H1 (cell line): ENCODE data around the gene GTF2F1. TPM values are rescaled to one million over a fixed set of nuclear protein-coding genes. Genes with fewer than 3 reads are reported as not detected.

ENCODE experiments used
- CTCF ChIA-PET: fragments of 300-600 bp; sonication (Branson Sonifier 250); formaldehyde crosslinking; loops from one replicate; lab custom pipeline; 2021; ENCODE audit not compliant: partially characterized antibody; lab: Charles Lee
- POLR2A ChIA-PET: fragments of 300-600 bp; sonication (Branson Sonifier 250); formaldehyde crosslinking; loops from one replicate; lab custom pipeline; 2021; ENCODE audit warnings: inconsistent platforms; ENCODE audit not compliant: partially characterized antibody; lab: Charles Lee
- DNase-seq, 2 experiments: peaks; one replicate each; pipeline versions ENCODE4 v3.0.0 to v3.0.0-alpha.2; 2010 to 2022; ENCODE audit warnings: low spot score in 2 of 2, low read depth in 1 of 2, mixed read lengths in 1 of 2
- FAIRE-seq: peaks from 2 replicates; lab custom pipeline; 2011; peaks lifted over from hg19 to GRCh38; lab: Jason Lieb, UNC
- H2AFZ ChIP-seq: 2 replicates; pipeline ENCODE4 v1.8.1; 2012; ENCODE audit warnings: low read length, inconsistent platforms
- H2AK5ac ChIP-seq: 2 replicates; pipeline ENCODE4 v1.6.1; 2013; ENCODE audit warnings: low read depth, low read length
- H2BK120ac ChIP-seq: replicated peaks from 2 replicates; pipeline ENCODE3; 2013; ENCODE audit warnings: low read depth, low read length, inconsistent platforms
- H2BK12ac ChIP-seq: 2 replicates; pipeline ENCODE4 v1.6.1; 2013; ENCODE audit warnings: low read depth, low read length
- H2BK15ac ChIP-seq: 2 replicates; pipeline ENCODE4 v1.6.1; 2013; ENCODE audit warnings: low read length
- H2BK20ac ChIP-seq: 2 replicates; pipeline ENCODE4 v1.6.1; 2013; ENCODE audit warnings: low read length
- H2BK5ac ChIP-seq: 2 replicates; pipeline ENCODE4 v1.6.1; 2013; ENCODE audit warnings: low read depth, low read length
- H3K14ac ChIP-seq: 2 replicates; pipeline ENCODE4 v1.6.1; 2013; ENCODE audit warnings: inconsistent platforms; ENCODE audit not compliant: insufficient read length
- H3K18ac ChIP-seq: 2 replicates; pipeline ENCODE4 v1.6.1; 2013; ENCODE audit warnings: low read length; ENCODE audit errors: extremely low read depth
- H3K23ac ChIP-seq: 2 replicates; pipeline ENCODE4 v1.6.1; 2013; ENCODE audit warnings: inconsistent platforms; ENCODE audit not compliant: insufficient read length
- H3K23me2 ChIP-seq: 2 replicates; pipeline ENCODE4 v1.6.1; 2013; ENCODE audit warnings: low read depth, low read length
- H3K27ac ChIP-seq: 2 replicates; pipeline ENCODE4 v1.6.1; 2011; ENCODE audit warnings: low read depth, low read length, inconsistent platforms
- H3K27me3 ChIP-seq, 4 experiments: replicated peaks in 1 of 4; 1 replicate in 1 of 4; 2 replicates in 3 of 4; pipeline versions ENCODE4 v1.6.1 to v1.8.1; 2011 to 2013; ENCODE audit warnings: low read length in 3 of 4, mild to moderate bottlenecking in 3 of 4, inconsistent platforms in 2 of 4, mixed read lengths in 2 of 4, moderate library complexity in 1 of 4; ENCODE audit not compliant: control insufficient read depth in 3 of 4, insufficient read depth in 3 of 4; ENCODE audit errors: extremely low read depth in 1 of 4
- H3K36me3 ChIP-seq, 4 experiments: 2 replicates each; pipeline versions ENCODE4 v1.6.1 to v1.8.1; 2011 to 2013; ENCODE audit warnings: mild to moderate bottlenecking in 4 of 4, low read length in 3 of 4, moderate library complexity in 2 of 4, control low read depth in 1 of 4, inconsistent platforms in 1 of 4; ENCODE audit not compliant: insufficient read depth in 4 of 4, control insufficient read depth in 2 of 4
- H3K4ac ChIP-seq: replicated peaks from 2 replicates; pipeline ENCODE3; 2013; ENCODE audit warnings: low read length, low read depth, mixed read lengths, inconsistent platforms; ENCODE audit not compliant: insufficient read length
- H3K4me1 ChIP-seq, 4 experiments: replicated peaks in 1 of 4; 1 replicate in 1 of 4; 2 replicates in 3 of 4; pipeline versions ENCODE4 v1.6.1 to v1.8.1; 2011 to 2013; ENCODE audit warnings: low read length in 3 of 4, inconsistent platforms in 2 of 4, mixed read lengths in 1 of 4; ENCODE audit not compliant: insufficient read depth in 4 of 4, control insufficient read depth in 3 of 4
- H3K4me2 ChIP-seq, 2 experiments: 2 replicates each; pipeline versions ENCODE4 v1.6.1 to v1.8.1; 2011 to 2013; ENCODE audit warnings: low read depth in 2 of 2, low read length in 2 of 2, control low read depth in 1 of 2, inconsistent platforms in 1 of 2, mild to moderate bottlenecking in 1 of 2; ENCODE audit not compliant: insufficient read depth in 1 of 2
- H3K4me3 ChIP-seq, 4 experiments: fragments of 200-600, 300-600 bp in 1 of 4; sonication (generic), shearing (Covaris generic), sonication (Bioruptor Twin) in 1 of 4; 2 replicates each; pipeline versions ENCODE4 v1.5.1 to v1.8.1; 2011 to 2016; ENCODE audit warnings: low read length in 4 of 4, low read depth in 3 of 4, control low read depth in 2 of 4, inconsistent platforms in 2 of 4, mild to moderate bottlenecking in 2 of 4, mixed read lengths in 1 of 4, moderate library complexity in 1 of 4; ENCODE audit not compliant: insufficient read depth in 2 of 4; ENCODE audit errors: extremely low read depth in 1 of 4
- H3K56ac ChIP-seq: replicated peaks from 2 replicates; pipeline ENCODE3; 2013; ENCODE audit warnings: low read depth, mild to moderate bottlenecking, mixed read lengths, low read length, inconsistent platforms; ENCODE audit not compliant: insufficient read length
- H3K79me1 ChIP-seq: 2 replicates; pipeline ENCODE4 v1.6.1; 2013; ENCODE audit warnings: low read depth, low read length, control low read depth
- H3K79me2 ChIP-seq, 2 experiments: 2 replicates each; pipeline versions ENCODE4 v1.6.1 to v1.8.1; 2012 to 2013; ENCODE audit warnings: low read length in 2 of 2, mild to moderate bottlenecking in 2 of 2, inconsistent platforms in 1 of 2; ENCODE audit not compliant: insufficient read depth in 2 of 2, control insufficient read depth in 1 of 2
- H3K9ac ChIP-seq, 4 experiments: replicated peaks in 1 of 4; 1 replicate in 1 of 4; 2 replicates in 3 of 4; pipeline versions ENCODE4 v1.6.1 to v1.8.1; 2011 to 2013; ENCODE audit warnings: low read depth in 3 of 4, low read length in 3 of 4, control low read depth in 2 of 4, mild to moderate bottlenecking in 2 of 4, moderate library complexity in 2 of 4, inconsistent platforms in 1 of 4; ENCODE audit errors: extremely low read depth in 1 of 4
- H3K9me3 ChIP-seq, 2 experiments: 2 replicates each; pipeline versions ENCODE4 v1.6.1 to v1.8.1; 2012 to 2013; ENCODE audit warnings: mild to moderate bottlenecking in 2 of 2, moderate library complexity in 2 of 2, control low read depth in 1 of 2, inconsistent platforms in 1 of 2, low read depth in 1 of 2, low read length in 1 of 2, mixed read lengths in 1 of 2; ENCODE audit not compliant: insufficient read depth in 2 of 2
- H4K20me1 ChIP-seq, 2 experiments: replicated peaks in 1 of 2; 2 replicates each; pipeline versions ENCODE3 to v1.8.1; 2011 to 2013; ENCODE audit warnings: inconsistent platforms in 2 of 2, low read length in 2 of 2, mild to moderate bottlenecking in 1 of 2; ENCODE audit not compliant: insufficient read depth in 2 of 2, control insufficient read depth in 1 of 2
- H4K5ac ChIP-seq: 2 replicates; pipeline ENCODE4 v1.6.1; 2013; ENCODE audit warnings: low read length, low read depth, mixed read lengths, inconsistent platforms; ENCODE audit not compliant: insufficient read length
- H4K8ac ChIP-seq: 2 replicates; pipeline ENCODE4 v1.8.0; 2013; ENCODE audit warnings: mild to moderate bottlenecking, moderate library complexity, low read length, inconsistent platforms; ENCODE audit not compliant: insufficient read depth; ENCODE audit errors: extremely low read depth
- H4K91ac ChIP-seq: replicated peaks from 2 replicates; pipeline ENCODE3; 2013; ENCODE audit warnings: low read length, mixed read lengths, inconsistent platforms; ENCODE audit not compliant: insufficient read length
- ATF3 ChIP-seq: IDR thresholded peaks from 2 replicates; pipeline ENCODE4 v1.6.1; 2011; ENCODE audit warnings: low read depth, mild to moderate bottlenecking, low read length; ENCODE audit not compliant: insufficient read depth
- E2F6 ChIP-seq: IDR thresholded peaks from 2 replicates; pipeline ENCODE4 v1.6.1; 2012; ENCODE audit warnings: inconsistent platforms
- GTF2F1 ChIP-seq: IDR thresholded peaks from 2 replicates; pipeline ENCODE4 v1.6.1; 2012; ENCODE audit warnings: low read depth, low read length, improper control_type of control experiment, borderline replicate concordance
- HDAC2 ChIP-seq, 2 experiments: fragments of 300-600 bp in 1 of 2; sonication (generic) in 1 of 2; IDR thresholded peaks; 2 replicates each; pipeline ENCODE4 v1.6.1; 2011 to 2012; ENCODE audit warnings: low read depth in 2 of 2, low read length in 2 of 2, mild to moderate bottlenecking in 2 of 2, moderate library complexity in 2 of 2, borderline replicate concordance in 1 of 2, inconsistent platforms in 1 of 2
- KDM1A ChIP-seq: fragments of 200-600, 300-600 bp; sonication (generic); IDR thresholded peaks from 2 replicates; pipeline ENCODE4 v1.7.1; 2016; ENCODE audit warnings: mild to moderate bottlenecking, low read length, borderline replicate concordance
- KDM4A ChIP-seq: IDR thresholded peaks from one replicate; pipeline ENCODE4 v1.7.1; 2012; ENCODE audit warnings: low read depth, mild to moderate bottlenecking, moderate library complexity, low read length, inconsistent platforms; ENCODE audit not compliant: severe bottlenecking
- KDM5A ChIP-seq: fragments of 200-600 bp; IDR thresholded peaks from 2 replicates; pipeline ENCODE4 v1.7.1; 2012; ENCODE audit warnings: mild to moderate bottlenecking, low read length, inconsistent platforms, mixed read lengths
- NRF1 ChIP-seq: IDR thresholded peaks from 2 replicates; pipeline ENCODE4 v1.6.1; 2011; ENCODE audit warnings: mild to moderate bottlenecking, low read depth, low read length, improper control_type of control experiment
- POLR2AphosphoS5 ChIP-seq: IDR thresholded peaks from 2 replicates; pipeline ENCODE4 v1.6.1; 2011; ENCODE audit warnings: low read depth, low read length
- SIN3A ChIP-seq, 2 experiments: IDR thresholded peaks in 1 of 2; conservative IDR thresholded peaks in 1 of 2; 2 replicates each; pipeline ENCODE4 v1.6.1; 2011 to 2012; ENCODE audit warnings: low read length in 2 of 2, improper control_type of control experiment in 1 of 2, low read depth in 1 of 2, mild to moderate bottlenecking in 1 of 2
- SIRT6 ChIP-seq: IDR thresholded peaks from one replicate; pipeline ENCODE4 v1.7.1; 2012; ENCODE audit warnings: low read length, inconsistent platforms
- SP1 ChIP-seq: IDR thresholded peaks from 2 replicates; pipeline ENCODE4 v1.6.1; 2011; ENCODE audit warnings: low read depth, low read length
- SP2 ChIP-seq: IDR thresholded peaks from 2 replicates; pipeline ENCODE4 v1.6.1; 2012; ENCODE audit warnings: mild to moderate bottlenecking, low read length, inconsistent platforms
- WGBS, 2 experiments: shearing (Covaris generic) in 1 of 2; methylation state at CpG; one replicate each; pipeline versions ENCODE4 v1.1.6 to v1.1.7; 2013 to 2015; ENCODE audit warnings: low lambda C conversion rate in 2 of 2, mixed read lengths in 2 of 2, inconsistent platforms in 1 of 2, low coverage in 1 of 2, missing lambda C conversion rate in 1 of 2; ENCODE audit not compliant: insufficient replicate concordance in 2 of 2, insufficient coverage in 1 of 2, insufficient read length in 1 of 2; ENCODE audit errors: extremely low coverage in 1 of 2, missing lambda C conversion rate in 1 of 2; 5-methylcytosine and 5-hydroxymethylcytosine counted together
- polyA plus RNA-seq, 7 experiments: library from polyadenylated mRNA; depleted of rRNA in 3 of 7; stranded (reverse) in 5 of 7; unstranded in 2 of 7; fragments of >200 nt in 5 of 7; fragments of 200-250 nt in 2 of 7; gene quantifications; 1 replicate in 5 of 7; 2 replicates in 1 of 7; 4 replicates in 1 of 7; pipeline versions ENCODE4 v1.2.1 to v1.2.3, GENCODE V29; 2011 to 2013; ENCODE audit warnings: missing spikeins in 2 of 7, mixed read lengths in 2 of 7
- total RNA-seq: library from RNA; stranded (reverse); fragmentation: NEBNext Ultra II Directional; extraction: Animal tissue kit (Norgen Biotek cat#: 25700); gene quantifications from 2 replicates; pipeline ENCODE4 v1.2.1, GENCODE V29; 2021

Gene GTF2F1
- total and polyA plus RNA-seq, 2 of the 8 experiments (the other 6 are each of a cell fraction or from before 2014, with no cell fraction given): 29.3 to 56.3 TPM

- Histone ChIP-seq H2BK20ac (no peak overlapping the region), H3K27me3 (no peaks in the 10 kb centered on the region), H2BK12ac (no peak overlapping the region), H2BK15ac (no peak overlapping the region), H3K9ac (no peak overlapping the region), H3K4ac (no peak overlapping the region), H3K56ac (no peak overlapping the region), H4K8ac (no peak overlapping the region), H3K4me2 (no peak overlapping the region), H2BK5ac (no peak overlapping the region), H3K36me3 (no peaks in the 10 kb centered on the region), H3K9me3 (no peaks in the 10 kb centered on the region), H3K23me2 (no peaks in the 10 kb centered on the region), H4K20me1 (no peaks in the 10 kb centered on the region), H4K91ac (no peak overlapping the region), H3K79me2 (no peaks in the 10 kb centered on the region), H3K79me1 (no peaks in the 10 kb centered on the region), H2AFZ (no peak overlapping the region), H3K4me3 (no peak overlapping the region), H3K18ac (no peak overlapping the region), H3K4me1 (no peaks in the 10 kb centered on the region), H3K14ac (no peak overlapping the region), H3K23ac (no peak overlapping the region), H2AK5ac (no peak overlapping the region), H4K5ac (no peak overlapping the region), H3K27ac (no peak overlapping the region), H2BK120ac (no peak overlapping the region)
- DNase-seq (no peak), FAIRE-seq (no peak)
- POLR2A ChIA-PET: interaction anchor here (1.8 kb wide), 1 partner anchor 15 kb away, joined by 3 read pairs; no protein-coding TSS in a partner anchor
- CTCF ChIA-PET: no interaction called here
- 88% methylated on average over 3 of the region's 3 CpGs; no CpG with 5 or more reads in 1 of the 2 experiments for WGBS, 2 experiments
- TF ChIP-seq KDM1A (no peak), NRF1 (no peak), SP2 (no peak), HDAC2 (IDR thresholded peaks at IDR 0.05; ENCODE audit: borderline replicate concordance in 1 of 2, low read depth in 2 of 2, low read length in 2 of 2) (no peak), SIRT6 (no peak), GTF2F1 (no peak), E2F6 (no peak), KDM4A (no peak), POLR2AphosphoS5 (no peak), KDM5A (no peak), SIN3A (conservative IDR thresholded peaks at IDR 0.05 in 1 of 2, IDR thresholded peaks at IDR 0.05 in 1 of 2; ENCODE audit: low read depth in 1 of 2, low read length in 2 of 2) (no peak), SP1 (no peak), ATF3 (no peak)
Observed at GRCh38 chr19:6440905-6441304, 47.9 kb upstream of the GTF2F1 start.
